Parathyroid adenoma (tissue), 2 donors: Measurements from ENCODE around the gene CDH4.

ENCODE experiments used
- H2AFZ ChIP-seq: fragments of 300-600 bp; sonication (generic); one replicate; pipeline ENCODE4 v1.7.0; 2017; ENCODE audit warnings: antibody characterized with exemption, mild to moderate bottlenecking
- H3K27ac ChIP-seq: fragments of 300-600 bp; sonication (generic); one replicate; pipeline ENCODE4 v1.7.0; 2017
- H3K27me3 ChIP-seq: fragments of 300-600 bp; sonication (generic); one replicate; pipeline ENCODE4 v1.7.0; 2017; ENCODE audit warnings: low read length; ENCODE audit not compliant: control insufficient read depth, insufficient read depth
- H3K36me3 ChIP-seq: fragments of 300-600 bp; sonication (generic); one replicate; pipeline ENCODE4 v1.7.0; 2017; ENCODE audit warnings: low read length; ENCODE audit not compliant: control insufficient read depth, insufficient read depth
- H3K4me1 ChIP-seq: fragments of 300-600 bp; sonication (generic); one replicate; pipeline ENCODE4 v1.7.0; 2017; ENCODE audit warnings: control low read depth
- H3K4me2 ChIP-seq: fragments of 300-600 bp; sonication (generic); one replicate; pipeline ENCODE4 v1.7.0; 2017; ENCODE audit warnings: low read length
- H3K4me3 ChIP-seq: fragments of 300-600 bp; sonication (generic); one replicate; pipeline ENCODE4 v1.7.0; 2017; ENCODE audit warnings: low read depth, low read length
- H3K79me2 ChIP-seq: fragments of 300-600 bp; sonication (generic); one replicate; pipeline ENCODE4 v1.7.0; 2017; ENCODE audit warnings: control low read depth
- H3K9ac ChIP-seq: fragments of 300-600 bp; sonication (generic); one replicate; pipeline ENCODE4 v1.7.0; 2017; ENCODE audit warnings: mild to moderate bottlenecking
- H3K9me3 ChIP-seq: fragments of 300-600 bp; sonication (generic); one replicate; pipeline ENCODE4 v1.7.0; 2017; ENCODE audit warnings: low read length; ENCODE audit not compliant: control insufficient read depth
- TF ChIP-seq, protein P1 (sequence below): fragments of 300-600 bp; sonication (generic); IDR thresholded peaks from one replicate; pipeline ENCODE4 v1.7.0; 2017; ENCODE audit warnings: antibody characterized with exemption, mild to moderate bottlenecking
- donor health status: primary hyperparathyroidism.

Gene CDH4

DNA sequence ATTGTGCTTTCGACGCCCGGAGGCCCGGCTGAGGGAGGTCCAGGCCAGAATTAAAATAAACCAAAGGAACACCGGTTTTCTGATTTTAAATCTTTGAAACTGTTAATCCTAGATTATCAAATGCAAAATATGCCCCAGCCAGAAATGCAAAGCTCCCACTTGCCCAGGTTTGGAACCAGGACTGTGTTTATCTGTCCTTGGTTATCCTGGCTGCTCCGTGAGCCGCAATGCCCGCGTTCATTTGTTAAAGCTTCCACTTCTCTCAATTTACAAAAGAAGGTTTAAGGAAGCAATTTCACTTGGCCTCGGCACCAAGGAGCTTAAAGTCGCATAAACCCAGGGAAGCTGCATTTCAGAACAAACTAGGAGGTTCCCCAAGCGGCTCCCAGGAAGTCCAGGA, 563.6 kb downstream of the CDH4 start:
- no peak overlapping the region for H3K27ac ChIP-seq
- no peaks in the 10 kb centered on the region for H3K9me3 ChIP-seq
- no peaks in the 10 kb centered on the region for H3K36me3 ChIP-seq
- H3K4me2 ChIP-seq = no peak overlapping the region
- no peak overlapping the region for H3K4me3 ChIP-seq
- H2AFZ ChIP-seq = no peak overlapping the region
- TF ChIP-seq, protein P1, sequence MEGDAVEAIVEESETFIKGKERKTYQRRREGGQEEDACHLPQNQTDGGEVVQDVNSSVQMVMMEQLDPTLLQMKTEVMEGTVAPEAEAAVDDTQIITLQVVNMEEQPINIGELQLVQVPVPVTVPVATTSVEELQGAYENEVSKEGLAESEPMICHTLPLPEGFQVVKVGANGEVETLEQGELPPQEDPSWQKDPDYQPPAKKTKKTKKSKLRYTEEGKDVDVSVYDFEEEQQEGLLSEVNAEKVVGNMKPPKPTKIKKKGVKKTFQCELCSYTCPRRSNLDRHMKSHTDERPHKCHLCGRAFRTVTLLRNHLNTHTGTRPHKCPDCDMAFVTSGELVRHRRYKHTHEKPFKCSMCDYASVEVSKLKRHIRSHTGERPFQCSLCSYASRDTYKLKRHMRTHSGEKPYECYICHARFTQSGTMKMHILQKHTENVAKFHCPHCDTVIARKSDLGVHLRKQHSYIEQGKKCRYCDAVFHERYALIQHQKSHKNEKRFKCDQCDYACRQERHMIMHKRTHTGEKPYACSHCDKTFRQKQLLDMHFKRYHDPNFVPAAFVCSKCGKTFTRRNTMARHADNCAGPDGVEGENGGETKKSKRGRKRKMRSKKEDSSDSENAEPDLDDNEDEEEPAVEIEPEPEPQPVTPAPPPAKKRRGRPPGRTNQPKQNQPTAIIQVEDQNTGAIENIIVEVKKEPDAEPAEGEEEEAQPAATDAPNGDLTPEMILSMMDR = no peak
- no peaks in the 10 kb centered on the region for H3K79me2 ChIP-seq
- no peaks in the 10 kb centered on the region for H3K4me1 ChIP-seq
- H3K27me3 ChIP-seq = no peaks in the 10 kb centered on the region
- no peak overlapping the region for H3K9ac ChIP-seq

DNA sequence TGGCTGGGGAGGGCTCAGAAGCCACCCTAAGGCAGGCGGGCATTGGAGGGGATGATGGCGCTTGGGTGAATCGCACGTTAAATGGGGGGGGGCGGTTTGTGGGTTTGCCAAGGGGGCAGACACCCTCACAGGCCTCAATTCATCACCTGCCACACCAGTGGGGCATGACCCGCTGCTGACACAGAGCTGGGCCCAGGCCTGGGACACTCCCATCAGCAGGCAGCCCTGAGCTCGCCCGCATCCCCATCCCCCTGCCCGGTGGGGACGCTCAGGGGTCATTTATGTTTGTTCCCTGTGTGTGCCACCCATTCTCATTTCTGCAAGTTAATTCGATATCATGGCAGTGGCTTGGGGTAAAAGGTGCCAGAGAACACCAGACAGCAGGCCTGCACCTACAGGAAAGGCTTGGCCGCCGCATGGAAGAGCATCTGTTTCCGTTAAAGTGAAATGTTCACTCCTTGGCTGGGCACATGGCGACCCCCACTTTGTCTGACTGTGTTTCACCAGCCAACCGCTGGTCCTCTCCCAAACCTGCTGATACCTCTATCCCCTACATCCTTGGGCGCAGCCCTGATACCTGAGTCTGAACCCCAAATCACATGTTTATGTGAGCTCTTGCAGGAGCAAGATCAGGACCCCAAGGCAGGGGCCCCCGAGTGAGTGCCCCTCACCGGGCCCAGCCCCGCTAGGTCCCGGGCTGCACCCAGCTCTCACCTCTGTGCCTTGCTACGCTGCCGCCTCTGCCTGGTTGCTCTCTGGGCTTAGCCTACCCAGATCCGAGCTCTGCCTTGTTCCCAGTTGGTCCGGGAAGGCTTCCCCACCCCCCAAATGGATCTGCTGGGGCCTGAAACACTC, 564.8 kb downstream of the CDH4 start:
- Histone ChIP-seq H3K36me3 (no peaks in the 10 kb centered on the region), H3K9ac (no peak overlapping the region), H3K79me2 (no peaks in the 10 kb centered on the region), H3K4me2 (no peak overlapping the region), H2AFZ (no peak overlapping the region), H3K4me1 (no peaks in the 10 kb centered on the region), H3K9me3 (no peaks in the 10 kb centered on the region), H3K4me3 (no peak overlapping the region), H3K27ac (no peak overlapping the region), H3K27me3 (no peaks in the 10 kb centered on the region)
- TF ChIP-seq, protein P1 = no peak

DNA sequence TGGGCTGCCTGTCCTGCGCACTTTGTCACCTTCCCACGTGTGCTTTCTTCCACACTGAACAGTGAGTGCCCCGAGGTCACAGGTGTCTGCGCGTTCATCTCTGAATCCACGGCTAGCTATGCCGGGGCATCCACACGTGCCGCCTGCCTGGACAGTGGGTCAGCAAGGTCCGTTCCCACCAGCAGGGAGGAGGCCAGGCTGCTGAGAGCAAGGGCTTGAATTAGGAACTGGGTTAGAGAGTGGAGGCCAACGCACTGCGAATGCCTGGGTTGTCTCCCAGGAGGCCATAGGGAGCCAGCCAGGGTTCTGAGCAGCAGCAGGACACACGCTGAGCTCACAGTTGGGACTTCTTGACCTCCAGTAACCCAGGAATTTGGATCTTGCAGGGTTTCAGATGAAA, 565.5 kb downstream of the CDH4 start:
- H2AFZ ChIP-seq = no peak overlapping the region
- H3K9ac ChIP-seq = no peak overlapping the region
- H3K4me1 ChIP-seq = no peaks in the 10 kb centered on the region
- TF ChIP-seq, protein P1 = no peak
- H3K9me3 ChIP-seq = no peaks in the 10 kb centered on the region
- H3K4me3 ChIP-seq = no peak overlapping the region
- no peak overlapping the region for H3K27ac ChIP-seq
- no peak overlapping the region for H3K4me2 ChIP-seq
- H3K36me3 ChIP-seq = no peaks in the 10 kb centered on the region
- no peaks in the 10 kb centered on the region for H3K79me2 ChIP-seq
- no peaks in the 10 kb centered on the region for H3K27me3 ChIP-seq

DNA sequence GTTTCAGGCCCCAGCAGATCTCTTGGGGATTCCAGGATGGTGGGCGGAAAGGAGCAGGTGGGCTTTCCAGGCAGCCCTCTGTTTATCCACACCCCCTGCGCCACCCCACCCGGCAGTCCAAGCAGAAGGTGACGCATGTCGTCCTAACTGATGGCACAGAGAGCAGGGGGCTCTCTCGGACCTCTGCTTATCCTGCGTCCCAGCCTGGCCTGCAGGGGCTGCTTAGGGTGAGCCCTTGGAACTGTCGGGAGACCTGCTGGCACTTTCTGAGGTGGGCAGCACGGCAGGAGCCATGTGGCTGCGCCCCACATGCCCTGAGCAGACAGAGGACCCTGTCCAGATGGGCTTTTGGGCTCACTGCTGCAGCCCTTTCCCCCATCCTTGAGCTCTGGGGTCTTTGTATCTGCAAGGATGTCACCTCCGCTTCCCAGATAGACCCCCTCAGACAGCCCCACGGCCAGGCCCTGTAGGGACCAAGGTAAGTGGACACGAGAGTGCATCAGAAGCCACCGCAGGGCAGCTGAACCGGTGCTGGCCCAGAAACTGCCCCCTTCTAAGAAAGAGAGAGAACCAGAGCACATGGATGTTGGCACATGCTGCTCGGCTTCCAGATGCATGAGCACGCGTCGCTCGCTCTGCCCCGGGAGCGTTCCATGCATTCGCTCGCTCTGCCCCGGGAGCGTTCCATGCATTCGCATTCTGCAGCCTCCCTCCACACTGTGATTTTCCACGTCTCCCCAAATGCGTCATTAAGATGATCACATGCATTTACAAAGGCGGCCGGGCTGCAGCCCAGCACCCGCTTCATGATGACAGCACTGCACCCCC, 566.9 kb downstream of the CDH4 start:
- Histone ChIP-seq H3K27ac (no peak overlapping the region), H3K79me2 (no peaks in the 10 kb centered on the region), H3K4me2 (no peak overlapping the region), H3K27me3 (no peaks in the 10 kb centered on the region), H3K36me3 (no peaks in the 10 kb centered on the region), H3K9me3 (no peaks in the 10 kb centered on the region), H3K4me3 (no peak overlapping the region), H2AFZ (no peak overlapping the region), H3K9ac (no peak overlapping the region), H3K4me1 (no peaks in the 10 kb centered on the region)
- TF ChIP-seq, protein P1 = no peak
